Activated naive CD4-positive, alpha-beta T cell treated with anti-CD3 and anti-CD28 coated beads, Interleukin-2, amount 10 ng/mL, durations not matched to agents 7 days and 5 days (primary cell): ENCODE measurements around the gene EML4.
"Not testable (repeated sequence)": the region's sequence is repeated elsewhere in the genome, so short reads cannot be mapped to it uniquely, and the experiment has no call there.

ENCODE experiments used
- CTCF ChIA-PET: fragments of 350-600 bp; sonication (Branson Sonifier 250); formaldehyde crosslinking; loops from one replicate; lab custom pipeline; 2021; ENCODE audit warnings: antibody characterized with exemption; lab: Charles Lee
- DNase-seq: peaks from one replicate; pipeline ENCODE4 v3.0.0-alpha.2; 2020
- H3K27ac Mint-ChIP-seq: one replicate; pipeline ENCODE4 v1.8.0; 2021; ENCODE audit warnings: mild to moderate bottlenecking, moderate library complexity, mixed read lengths
- H3K27me3 Mint-ChIP-seq: one replicate; pipeline ENCODE4 v1.8.0; 2021; ENCODE audit warnings: mild to moderate bottlenecking, mixed read lengths
- H3K36me3 Mint-ChIP-seq: one replicate; pipeline ENCODE4 v1.8.0; 2021; ENCODE audit warnings: mixed read lengths
- H3K4me1 Mint-ChIP-seq: one replicate; pipeline ENCODE4 v1.8.0; 2021; ENCODE audit warnings: mixed read lengths
- H3K4me3 Mint-ChIP-seq: one replicate; pipeline ENCODE4 v1.8.0; 2021; ENCODE audit warnings: mild to moderate bottlenecking, moderate library complexity, mixed read lengths
- H3K9me3 Mint-ChIP-seq: one replicate; pipeline ENCODE4 v1.8.0; 2021; ENCODE audit warnings: mixed read lengths

The EML4 gene

GRCh38 chr2:42170619-42171395 is 1.7 kb downstream of the EML4 start:
- Mint-ChIP-seq H3K4me1 (peaks cover 31% of the 10 kb centered on the region), H3K9me3 (no peaks in the 10 kb centered on the region), H3K36me3 (peaks cover 9% of the 10 kb centered on the region), H3K4me3 (no peak overlapping the region), H3K27ac (no peak overlapping the region), H3K27me3 (no peaks in the 10 kb centered on the region)
- no peak for DNase-seq
- CTCF ChIA-PET: interaction anchor here (0.7 to 2.8 kb wide), 12 partner anchors 9 to 330 kb away, joined by 3 to 24 read pairs (median 4); no protein-coding TSS in a partner anchor

DNA sequence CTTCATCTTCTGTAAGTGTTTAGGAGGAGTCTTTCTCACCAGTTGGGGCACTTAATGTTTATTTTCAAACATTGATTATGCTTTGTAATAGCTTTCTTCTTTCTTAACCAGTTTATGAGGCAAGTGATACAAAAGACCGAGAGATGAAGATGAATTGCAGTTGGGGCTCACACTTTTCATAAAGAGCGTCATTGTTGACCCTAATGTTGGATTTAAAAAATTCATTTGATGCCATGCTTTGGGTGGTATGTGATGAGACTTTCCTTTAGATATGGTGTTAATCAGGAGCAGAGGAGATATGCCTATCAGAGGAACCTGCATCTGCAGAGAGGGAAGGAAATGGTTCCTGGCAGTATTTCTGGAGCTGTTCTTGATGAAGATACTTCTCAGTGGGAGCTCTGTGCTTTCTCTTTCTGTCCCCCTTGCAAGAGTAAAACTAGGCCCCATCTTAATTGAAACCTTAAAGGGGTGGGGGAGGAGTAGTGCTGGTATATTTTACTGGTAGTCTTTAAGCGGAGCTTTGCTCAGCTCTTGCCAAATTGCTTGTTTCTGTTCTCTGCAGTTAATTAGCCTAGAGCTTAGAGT is 2.3 kb downstream of the EML4 start:
- peak; percentile 23 for DNase-seq
- H3K4me3 Mint-ChIP-seq: no peak overlapping the region
- H3K27me3 Mint-ChIP-seq: no peaks in the 10 kb centered on the region
- no peak overlapping the region for H3K27ac Mint-ChIP-seq
- peaks cover 38% of the 10 kb centered on the region for H3K4me1 Mint-ChIP-seq
- peaks cover 16% of the 10 kb centered on the region for H3K36me3 Mint-ChIP-seq
- H3K9me3 Mint-ChIP-seq: no peaks in the 10 kb centered on the region
- CTCF ChIA-PET: interaction anchor here (0.6 to 2.8 kb wide), 14 partner anchors 8 to 330 kb away, joined by 3 to 24 read pairs (median 4); no protein-coding TSS in a partner anchor

GRCh38 chr2:42172020-42172419 is 2.9 kb downstream of the EML4 start:
- peaks cover 39% of the 10 kb centered on the region for H3K4me1 Mint-ChIP-seq
- H3K9me3 Mint-ChIP-seq: no peaks in the 10 kb centered on the region
- no peak for DNase-seq
- peaks cover 19% of the 10 kb centered on the region for H3K36me3 Mint-ChIP-seq
- CTCF ChIA-PET: interaction anchor here (0.5 to 2.8 kb wide), 13 partner anchors 8 to 1443 kb away, joined by 3 to 24 read pairs (median 4); no protein-coding TSS in a partner anchor
- no peak overlapping the region for H3K4me3 Mint-ChIP-seq
- no peaks in the 10 kb centered on the region for H3K27me3 Mint-ChIP-seq
- H3K27ac Mint-ChIP-seq: no peak overlapping the region

DNA sequence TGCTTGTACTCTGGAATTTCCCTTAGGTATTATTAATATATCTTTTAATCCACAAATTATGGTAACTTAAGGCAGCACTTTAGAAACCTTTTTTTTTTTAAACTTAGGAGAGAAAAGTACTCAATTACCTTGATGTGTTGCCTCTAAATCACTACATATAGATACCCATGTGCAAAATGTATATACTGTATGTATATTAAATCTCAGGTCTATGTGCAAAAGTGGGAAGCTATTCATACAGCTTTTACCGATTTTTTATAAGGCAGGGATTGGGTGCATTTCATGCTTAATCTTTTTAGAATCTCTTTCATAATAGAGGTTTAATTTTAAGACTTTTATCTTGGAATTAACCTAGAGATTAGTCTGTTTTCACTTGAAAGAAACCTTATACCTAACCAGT is 3.4 kb downstream of the EML4 start:
- H3K4me1 Mint-ChIP-seq: peaks cover 42% of the 10 kb centered on the region
- DNase-seq: no peak
- CTCF ChIA-PET: interaction anchor here (0.5 to 2.8 kb wide), 7 partner anchors 16 to 1442 kb away, joined by 3 to 13 read pairs (median 4); no protein-coding TSS in a partner anchor

GRCh38 chr2:42173467-42173866 is 4.3 kb downstream of the EML4 start:
- H3K27me3 Mint-ChIP-seq, DNase-seq, H3K9me3 Mint-ChIP-seq, H3K4me3 Mint-ChIP-seq: not testable (repeated sequence)
- Mint-ChIP-seq H3K27ac (peak overlapping the region; percentile 51), H3K36me3 (peaks cover 25% of the 10 kb centered on the region), H3K4me1 (peaks cover 50% of the 10 kb centered on the region)
- CTCF ChIA-PET: interaction anchor here (0.7 to 2.3 kb wide), 4 partner anchors 23 to 86 kb away, joined by 3 to 10 read pairs (median 4); no protein-coding TSS in a partner anchor

More for the DNA sequence above, 3.4 kb downstream of the EML4 start:
- peaks cover 21% of the 10 kb centered on the region for H3K36me3 Mint-ChIP-seq
- no peaks in the 10 kb centered on the region for H3K9me3 Mint-ChIP-seq
- H3K4me3 Mint-ChIP-seq: no peak overlapping the region
- H3K27ac Mint-ChIP-seq: no peak overlapping the region
- H3K27me3 Mint-ChIP-seq: no peaks in the 10 kb centered on the region

DNA sequence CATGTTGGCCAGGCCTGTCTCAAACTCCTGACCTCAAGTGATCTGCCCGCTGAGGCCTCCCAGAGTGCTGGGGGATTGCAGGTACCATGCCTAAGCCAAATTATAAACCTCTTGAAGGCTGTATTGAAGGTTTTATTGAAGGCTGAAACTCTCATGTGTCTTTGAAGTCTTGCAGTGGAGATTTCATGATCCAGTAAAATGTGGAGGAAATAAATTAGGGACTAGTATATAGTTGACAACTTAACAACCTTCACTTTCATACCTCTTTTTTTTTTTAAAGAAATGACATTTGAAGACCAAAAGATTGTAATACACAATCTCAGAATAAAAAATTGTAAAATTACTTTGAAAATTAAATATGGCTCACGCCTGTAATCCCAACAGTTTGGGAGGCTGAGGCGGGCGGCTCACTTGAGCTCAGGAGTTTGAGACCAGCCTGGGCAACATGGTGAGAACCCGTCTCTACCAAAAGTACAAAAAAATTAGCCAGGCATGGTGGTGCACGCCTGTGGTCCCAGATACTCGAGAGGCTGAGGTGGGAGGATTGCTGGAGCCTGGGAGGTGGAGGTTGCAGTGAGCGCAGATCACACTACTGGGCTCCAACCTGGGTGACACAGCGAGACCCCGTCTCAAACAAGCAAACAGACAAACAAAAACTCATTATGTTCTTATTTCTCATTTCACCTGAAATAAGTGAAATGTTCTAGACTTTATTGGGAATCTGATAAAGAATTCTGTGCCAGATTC is 8.0 kb downstream of the EML4 start:
- Mint-ChIP-seq H3K27ac (no peak overlapping the region), H3K4me1 (peaks cover 73% of the 10 kb centered on the region), H3K9me3 (no peaks in the 10 kb centered on the region), H3K27me3 (no peaks in the 10 kb centered on the region), H3K36me3 (peaks cover 50% of the 10 kb centered on the region), H3K4me3 (no peak overlapping the region)
- no peak for DNase-seq
- CTCF ChIA-PET: no interaction called here

- Mint-ChIP-seq H3K4me1 (peaks cover 71% of the 10 kb centered on the region), H3K27ac (no peak overlapping the region), H3K4me3 (no peak overlapping the region), H3K36me3 (peaks cover 50% of the 10 kb centered on the region), H3K27me3 (no peaks in the 10 kb centered on the region), H3K9me3 (no peaks in the 10 kb centered on the region)
- CTCF ChIA-PET: no interaction called here
- no peak for DNase-seq
Measured at GRCh38 chr2:42178335-42178734, 9.2 kb downstream of the EML4 start.

DNA sequence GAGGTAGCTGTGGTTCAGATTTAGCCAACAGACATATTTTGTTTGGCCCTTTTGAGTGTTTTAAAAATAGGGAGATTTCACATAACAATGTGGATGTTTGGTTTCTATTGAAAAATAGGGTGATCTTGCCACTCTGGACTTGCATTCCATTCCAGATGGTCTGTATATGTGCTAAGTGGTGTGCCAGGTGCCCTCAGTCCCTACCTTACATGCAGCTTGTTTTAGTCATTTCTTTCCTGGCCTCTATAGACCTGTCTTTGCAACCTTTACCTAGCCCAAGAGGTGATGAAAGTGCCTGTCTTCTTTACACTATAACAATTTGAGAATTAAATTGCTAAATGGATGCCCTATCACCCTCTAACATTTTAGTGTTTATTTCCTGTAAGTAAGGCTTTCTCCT is 11.1 kb downstream of the EML4 start:
- Mint-ChIP-seq H3K4me3 (no peak overlapping the region), H3K4me1 (peaks cover 64% of the 10 kb centered on the region), H3K36me3 (peaks cover 52% of the 10 kb centered on the region), H3K27me3 (no peaks in the 10 kb centered on the region), H3K27ac (peak overlapping the region; percentile 2), H3K9me3 (no peaks in the 10 kb centered on the region)
- DNase-seq: no peak
- CTCF ChIA-PET: interaction anchor here (0.8 to 1.9 kb wide), 3 partner anchors 9 to 312 kb away, joined by 3 to 4 read pairs (median 3); no protein-coding TSS in a partner anchor

- no peaks in the 10 kb centered on the region for H3K27me3 Mint-ChIP-seq
- CTCF ChIA-PET: interaction anchor here (1.1 to 1.9 kb wide), 5 partner anchors 14 to 87 kb away, joined by 3 to 6 read pairs (median 3); no protein-coding TSS in a partner anchor
- no peak overlapping the region for H3K4me3 Mint-ChIP-seq
- H3K27ac Mint-ChIP-seq: no peak overlapping the region
- H3K4me1 Mint-ChIP-seq: peaks cover 58% of the 10 kb centered on the region
- no peak for DNase-seq
- no peaks in the 10 kb centered on the region for H3K9me3 Mint-ChIP-seq
- H3K36me3 Mint-ChIP-seq: peaks cover 51% of the 10 kb centered on the region
Measured at GRCh38 chr2:42182654-42183308, 13.6 kb downstream of the EML4 start.

- H3K4me1 Mint-ChIP-seq: peaks cover 49% of the 10 kb centered on the region
- peaks cover 49% of the 10 kb centered on the region for H3K36me3 Mint-ChIP-seq
- CTCF ChIA-PET: interaction anchor here (0.7 kb wide), 1 partner anchor 314 kb away, joined by 4 read pairs; no protein-coding TSS in a partner anchor
- no peak overlapping the region for H3K27ac Mint-ChIP-seq
- no peaks in the 10 kb centered on the region for H3K27me3 Mint-ChIP-seq
- H3K4me3 Mint-ChIP-seq: no peak overlapping the region
- no peaks in the 10 kb centered on the region for H3K9me3 Mint-ChIP-seq
- DNase-seq: no peak
Measured at GRCh38 chr2:42183775-42184174, 14.6 kb downstream of the EML4 start.

- Mint-ChIP-seq H3K4me1 (peaks cover 44% of the 10 kb centered on the region), H3K36me3 (peaks cover 44% of the 10 kb centered on the region), H3K9me3 (no peaks in the 10 kb centered on the region), H3K4me3 (no peak overlapping the region), H3K27ac (no peak overlapping the region), H3K27me3 (no peaks in the 10 kb centered on the region)
- no peak for DNase-seq
- CTCF ChIA-PET: no interaction called here
Measured at GRCh38 chr2:42184346-42184745, 15.2 kb downstream of the EML4 start.

- no peak for DNase-seq
- Mint-ChIP-seq H3K27ac (no peak overlapping the region), H3K4me3 (no peak overlapping the region), H3K4me1 (peaks cover 38% of the 10 kb centered on the region), H3K36me3 (peaks cover 38% of the 10 kb centered on the region), H3K9me3 (no peaks in the 10 kb centered on the region), H3K27me3 (no peaks in the 10 kb centered on the region)
- CTCF ChIA-PET: interaction anchor here (1.0 kb wide), 1 partner anchor 11 kb away, joined by 3 read pairs; no protein-coding TSS in a partner anchor
Measured at GRCh38 chr2:42185220-42185921, 16.2 kb downstream of the EML4 start.

GRCh38 chr2:42186366-42186765 is 17.2 kb downstream of the EML4 start:
- no peaks in the 10 kb centered on the region for H3K9me3 Mint-ChIP-seq
- peaks cover 34% of the 10 kb centered on the region for H3K4me1 Mint-ChIP-seq
- H3K27me3 Mint-ChIP-seq: no peaks in the 10 kb centered on the region
- no peak for DNase-seq
- peaks cover 31% of the 10 kb centered on the region for H3K36me3 Mint-ChIP-seq
- H3K27ac Mint-ChIP-seq: no peak overlapping the region
- no peak overlapping the region for H3K4me3 Mint-ChIP-seq
- CTCF ChIA-PET: interaction anchor here (0.7 to 1.0 kb wide), 2 partner anchors 10 kb away, joined by 3 to 4 read pairs; no protein-coding TSS in a partner anchor
